ENCODE results near the gene ACTN1. TPM values are rescaled to one million over a fixed set of nuclear protein-coding genes. Genes with fewer than 3 reads are reported as not detected.

Gene ACTN1
- total RNA-seq, 3 donors from 2014 or later = 93.7 to 607 (median 128) TPM

- Histone ChIP-seq H3K36me3 (ENCODE audit: low read depth) (no peaks in the 10 kb centered on the region), H3K4me3 (no peak overlapping the region), H3K4me1 (ENCODE audit: low read depth) (no peaks in the 10 kb centered on the region), H3K9me3 (no peaks in the 10 kb centered on the region)
- ATAC-seq (no peak), DNase-seq (no peak)
- TF ChIP-seq, protein P1, sequence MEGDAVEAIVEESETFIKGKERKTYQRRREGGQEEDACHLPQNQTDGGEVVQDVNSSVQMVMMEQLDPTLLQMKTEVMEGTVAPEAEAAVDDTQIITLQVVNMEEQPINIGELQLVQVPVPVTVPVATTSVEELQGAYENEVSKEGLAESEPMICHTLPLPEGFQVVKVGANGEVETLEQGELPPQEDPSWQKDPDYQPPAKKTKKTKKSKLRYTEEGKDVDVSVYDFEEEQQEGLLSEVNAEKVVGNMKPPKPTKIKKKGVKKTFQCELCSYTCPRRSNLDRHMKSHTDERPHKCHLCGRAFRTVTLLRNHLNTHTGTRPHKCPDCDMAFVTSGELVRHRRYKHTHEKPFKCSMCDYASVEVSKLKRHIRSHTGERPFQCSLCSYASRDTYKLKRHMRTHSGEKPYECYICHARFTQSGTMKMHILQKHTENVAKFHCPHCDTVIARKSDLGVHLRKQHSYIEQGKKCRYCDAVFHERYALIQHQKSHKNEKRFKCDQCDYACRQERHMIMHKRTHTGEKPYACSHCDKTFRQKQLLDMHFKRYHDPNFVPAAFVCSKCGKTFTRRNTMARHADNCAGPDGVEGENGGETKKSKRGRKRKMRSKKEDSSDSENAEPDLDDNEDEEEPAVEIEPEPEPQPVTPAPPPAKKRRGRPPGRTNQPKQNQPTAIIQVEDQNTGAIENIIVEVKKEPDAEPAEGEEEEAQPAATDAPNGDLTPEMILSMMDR (IDR thresholded peaks at IDR 0.05) = no peak
- intact Hi-C loops (cut with DNase I, micrococcal nuclease) = loop anchor here (10.0 kb wide), 2 partner anchors 184 to 194 kb away; no protein-coding TSS in a partner anchor
These were observed 68.6 kb downstream of the ACTN1 start for GRCh38 chr14:68910540-68910939.

GRCh38 chr14:68908803-68909202 lies 70.3 kb downstream of the ACTN1 start:
- ATAC-seq = no peak
- TF ChIP-seq, protein P1 (IDR thresholded peaks at IDR 0.05) = no peak
- DNase-seq = no peak
- H3K4me3 ChIP-seq = no peak overlapping the region
- no peaks in the 10 kb centered on the region for H3K9me3 ChIP-seq
- no peaks in the 10 kb centered on the region for H3K4me1 ChIP-seq (ENCODE audit: low read depth)
- H3K36me3 ChIP-seq (ENCODE audit: low read depth) = no peaks in the 10 kb centered on the region
- intact Hi-C loops (cut with DNase I, micrococcal nuclease) = no loop called here

DNA sequence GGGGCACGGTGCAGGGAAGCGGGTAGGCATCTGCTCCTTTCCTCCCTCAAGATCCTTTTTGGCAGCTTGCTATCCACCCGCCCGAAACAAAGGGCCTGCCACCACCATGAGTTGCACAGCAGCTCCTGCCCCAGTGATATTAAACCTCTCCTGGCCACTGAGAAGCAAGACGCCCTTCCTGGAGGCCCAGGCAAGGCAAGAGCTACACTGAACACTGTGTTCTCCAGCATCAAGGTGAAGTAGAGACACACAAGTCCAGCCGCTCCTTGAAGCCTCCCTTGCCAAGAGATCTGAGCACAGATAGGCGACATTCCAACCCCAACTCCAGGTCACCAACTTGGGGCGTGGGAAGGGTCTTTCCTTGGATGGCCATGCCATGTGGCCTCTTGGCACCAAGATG lies 70.9 kb downstream of the ACTN1 start:
- H3K9me3 ChIP-seq = no peaks in the 10 kb centered on the region
- TF ChIP-seq, protein P1 (IDR thresholded peaks at IDR 0.05) = no peak
- no peaks in the 10 kb centered on the region for H3K4me1 ChIP-seq (ENCODE audit: low read depth)
- H3K4me3 ChIP-seq = no peak overlapping the region
- DNase-seq (no peak), ATAC-seq (no peak)
- H3K36me3 ChIP-seq (ENCODE audit: low read depth) = no peaks in the 10 kb centered on the region
- intact Hi-C loops (cut with DNase I, micrococcal nuclease) = no loop called here

- no peaks in the 10 kb centered on the region for H3K9me3 ChIP-seq
- intact Hi-C loops (cut with DNase I, micrococcal nuclease) = no loop called here
- no peaks in the 10 kb centered on the region for H3K36me3 ChIP-seq (ENCODE audit: low read depth)
- DNase-seq = peak in 1 of 3 donors; percentile 11
- no peak overlapping the region for H3K4me3 ChIP-seq
- TF ChIP-seq, protein P1 (IDR thresholded peaks at IDR 0.05) = no peak
- no peaks in the 10 kb centered on the region for H3K4me1 ChIP-seq (ENCODE audit: low read depth)
- no peak for ATAC-seq
These were observed 72.7 kb downstream of the ACTN1 start for GRCh38 chr14:68906439-68906838.

DNA sequence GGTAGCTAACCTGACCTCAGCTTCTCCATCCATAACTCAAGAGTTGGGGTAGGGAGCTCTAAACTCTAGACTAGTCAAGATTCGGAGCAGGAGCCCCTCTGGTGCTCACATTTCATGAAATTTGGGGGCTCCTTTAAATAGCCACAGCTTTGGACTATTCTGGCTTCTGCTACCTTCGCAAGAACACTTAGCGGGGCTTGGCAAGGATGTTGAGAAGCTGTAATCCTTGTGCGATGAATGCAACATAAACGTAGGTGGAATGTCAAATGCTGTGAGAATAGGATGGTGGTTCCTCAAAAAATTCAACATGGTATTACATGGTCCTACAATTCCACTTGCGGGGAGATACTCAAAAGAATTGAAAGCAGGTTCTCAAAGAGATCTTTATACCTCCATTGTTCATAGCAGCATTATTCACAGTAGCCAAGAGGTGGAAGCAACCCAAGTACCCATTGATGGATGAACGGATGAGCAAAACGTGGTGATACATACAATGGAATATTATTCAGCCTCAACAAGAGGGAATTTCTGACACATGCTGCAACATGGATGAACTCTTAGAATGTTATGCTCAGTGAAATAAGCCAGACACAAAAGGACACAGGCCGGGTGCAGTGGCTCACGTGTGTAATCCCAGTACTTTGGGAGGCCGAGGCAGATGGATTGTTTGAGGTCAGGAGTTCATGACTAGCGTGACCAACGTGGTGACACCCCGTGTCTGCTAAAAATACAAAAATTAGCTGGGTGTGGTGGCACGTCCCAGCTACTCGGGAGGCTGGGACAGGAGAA lies 73.8 kb downstream of the ACTN1 start:
- TF ChIP-seq, protein P1 (IDR thresholded peaks at IDR 0.05) = no peak
- DNase-seq (no peak), ATAC-seq (no peak)
- Histone ChIP-seq H3K36me3 (ENCODE audit: low read depth) (no peaks in the 10 kb centered on the region), H3K9me3 (no peaks in the 10 kb centered on the region), H3K4me3 (no peak overlapping the region), H3K4me1 (ENCODE audit: low read depth) (no peaks in the 10 kb centered on the region)
- intact Hi-C loops (cut with DNase I, micrococcal nuclease) = no loop called here

Data from mucosa of descending colon (tissue), 3 donors.